Thyroid gland (tissue), 4 donors: ENCODE results near the gene IL18BP. TPM values are rescaled to one million over a fixed set of nuclear protein-coding genes. Genes with fewer than 3 reads are reported as not detected.

Experiments
- DNase-seq, 2 donors: peaks; one replicate each; pipeline ENCODE4 v3.0.0-alpha.2; 2019
- H3K27ac ChIP-seq, 3 donors: fragments of 200-600 bp; sonication (generic); 1 replicate in 2 of 3; 2 replicates in 1 of 3; pipeline ENCODE4 v1.5.1; 2016 to 2019; ENCODE audit warnings: mild to moderate bottlenecking in 1 of 3, moderate library complexity in 1 of 3
- H3K27me3 ChIP-seq: fragments of 200-600 bp; sonication (generic); one replicate; pipeline ENCODE4 v1.5.1; 2019
- H3K36me3 ChIP-seq, 2 donors: fragments of 200-600 bp; sonication (generic); one replicate each; pipeline ENCODE4 v1.5.1; 2016 to 2019
- H3K4me1 ChIP-seq, 2 donors: fragments of 200-600 bp; sonication (generic); one replicate each; pipeline ENCODE4 v1.5.1; 2017 to 2019
- H3K4me3 ChIP-seq, 3 donors: fragments of 200-600 bp; sonication (generic); replicated peaks in 1 of 3; 1 replicate in 2 of 3; 2 replicates in 1 of 3; pipeline ENCODE4 v1.5.1; 2016; ENCODE audit warnings: mild to moderate bottlenecking in 1 of 3
- H3K9me3 ChIP-seq: fragments of 200-600 bp; sonication (generic); one replicate; pipeline ENCODE4 v1.5.1; 2017
- CTCF ChIP-seq, 6 experiments: fragments of 200-600 bp in 3 of 6; fragments of 450-650 bp in 3 of 6; sonication (generic) in 3 of 6; IDR thresholded peaks; one replicate each; pipeline ENCODE4 v1.5.1; 2016 to 2019; ENCODE audit warnings: antibody characterized with exemption in 6 of 6, mild to moderate bottlenecking in 2 of 6, inconsistent platforms in 1 of 6, moderate library complexity in 1 of 6
- POLR2A ChIP-seq, 2 donors: fragments of 450-650 bp; IDR thresholded peaks; one replicate each; pipeline ENCODE4 v1.6.1; 2017; ENCODE audit warnings: antibody characterized with exemption in 2 of 2, mild to moderate bottlenecking in 2 of 2, moderate library complexity in 1 of 2
- WGBS, 2 donors: methylation state at CpG; one replicate each; pipeline ENCODE4 v1.1.5; 2017; 5-methylcytosine and 5-hydroxymethylcytosine counted together
- intact Hi-C: fragments of 100-400 bp; cut with DNase I; formaldehyde crosslinking; loops from one replicate; pipeline ENCODE4 v1.15.1; 2023
- total RNA-seq, 4 donors: library from RNA; depleted of rRNA; stranded (reverse); fragments of >200 nt; gene quantifications; one replicate each; pipeline ENCODE4 v1.2.3, GENCODE V29; 2016

Gene IL18BP
- 10 to 100 TPM in 2 of 4 donors, 1 to 10 TPM in 2; 7.6 to 12.1 (median 9.5) TPM for total RNA-seq

GRCh38 chr11:71998649-71999310 lies at the start of gene IL18BP:
Gene IL18BP, plus strand, starts transcription at chr11:71998909. Its CDS starts 1,076 bp downstream, at chr11:71999985.
- no peak for DNase-seq
- H3K9me3 ChIP-seq, result no peaks in the 10 kb centered on the region
- TF ChIP-seq CTCF (IDR thresholded peaks at IDR 0.05), result no peak
- TF ChIP-seq POLR2A (IDR thresholded peaks at IDR 0.05), result no peak
- H3K4me1 ChIP-seq, result peaks cover 0 to 11% of the 10 kb centered on the region in 2 donors
- intact Hi-C loops, result no loop called here
- H3K27me3 ChIP-seq, result no peaks in the 10 kb centered on the region
- peak within 1 kb of the TSS; percentile 33 to 62 (median 58) for H3K27ac ChIP-seq
- no peak within 1 kb of the TSS for H3K4me3 ChIP-seq
- H3K36me3 ChIP-seq, result peaks cover 12 to 14% of the 10 kb centered on the region in 2 donors
- WGBS, 2 donors, result 83 to 93% methylated on average over 11 of the region's 11 CpGs

GRCh38 chr11:71949034-71949433 lies 49.7 kb upstream of the IL18BP start:
- Histone ChIP-seq H3K27ac (no peak overlapping the region), H3K36me3 (no peaks in the 10 kb centered on the region), H3K9me3 (no peaks in the 10 kb centered on the region), H3K27me3 (no peaks in the 10 kb centered on the region), H3K4me3 (no peak overlapping the region), H3K4me1 (peaks cover 4 to 20% of the 10 kb centered on the region in 2 donors)
- intact Hi-C loops, result no loop called here
- WGBS, 2 donors, result 90 to 91% methylated on average over 6 of the region's 6 CpGs
- no peak for DNase-seq
- TF ChIP-seq CTCF (IDR thresholded peaks at IDR 0.05), result no peak
- TF ChIP-seq POLR2A (IDR thresholded peaks at IDR 0.05), result no peak

GRCh38 chr11:71951741-71952310 lies 46.9 kb upstream of the IL18BP start:
- H3K27me3 ChIP-seq, result no peaks in the 10 kb centered on the region
- TF ChIP-seq POLR2A (IDR thresholded peaks at IDR 0.05) (no peak), CTCF (IDR thresholded peaks at IDR 0.05) (no peak)
- WGBS, 2 donors, result 94% methylated on average over 4 of the region's 4 CpGs
- H3K27ac ChIP-seq, result no peak overlapping the region
- no peaks in the 10 kb centered on the region for H3K9me3 ChIP-seq
- H3K4me1 ChIP-seq, result peaks cover 4 to 22% of the 10 kb centered on the region in 2 donors
- no peaks in the 10 kb centered on the region for H3K36me3 ChIP-seq
- DNase-seq, result no peak
- H3K4me3 ChIP-seq, result no peak overlapping the region
- intact Hi-C loops, result no loop called here

- WGBS, 2 donors, result 64 to 65% methylated on average over 3 of the region's 3 CpGs
- Histone ChIP-seq H3K27me3 (no peaks in the 10 kb centered on the region), H3K4me1 (peaks cover 0 to 9% of the 10 kb centered on the region in 2 donors), H3K27ac (no peak overlapping the region), H3K9me3 (no peaks in the 10 kb centered on the region), H3K4me3 (no peak overlapping the region), H3K36me3 (peaks cover 0 to 2% of the 10 kb centered on the region in 2 donors)
- no peak for DNase-seq
- intact Hi-C loops, result no loop called here
- TF ChIP-seq CTCF (IDR thresholded peaks at IDR 0.05) (no peak), POLR2A (IDR thresholded peaks at IDR 0.05) (no peak)
These were observed 42.7 kb upstream of the IL18BP start for GRCh38 chr11:71955898-71956456.
